Small intestine (tissue), 7 donors: Measurements from ENCODE around the gene ZNF726. TPM values are rescaled to one million over a fixed set of nuclear protein-coding genes. Genes with fewer than 3 reads are reported as not detected.
A peak's percentile ranks its signal among the peaks of the same experiment; 100 is the strongest.
"Not testable (repeated sequence)": the region's sequence is repeated elsewhere in the genome, so short reads cannot be mapped to it uniquely, and the experiment has no call there.

Experiments used
- DNase-seq, 2 donors: peaks; one replicate each; pipeline versions ENCODE4 v3.0.0 to v3.0.0-alpha.2; 2013
- FAIRE-seq: peaks from 2 replicates; lab custom pipeline; 2012; peaks lifted over from hg19 to GRCh38; lab: Jason Lieb, UNC
- H3K27ac ChIP-seq, 3 donors: one replicate each; pipeline ENCODE4 v1.5.1; 2013; ENCODE audit warnings: low read length in 2 of 3, mild to moderate bottlenecking in 2 of 3, control low read depth in 1 of 3, inconsistent platforms in 1 of 3, low read depth in 1 of 3, moderate library complexity in 1 of 3
- H3K27me3 ChIP-seq, 3 donors: one replicate each; pipeline ENCODE4 v1.6.1; 2013; ENCODE audit warnings: low read length in 3 of 3, inconsistent platforms in 1 of 3; ENCODE audit not compliant: control insufficient read depth in 3 of 3, insufficient read depth in 3 of 3
- H3K36me3 ChIP-seq, 3 donors: one replicate each; pipeline ENCODE4 v1.6.1; 2013; ENCODE audit warnings: low read length in 3 of 3, inconsistent platforms in 1 of 3, low read depth in 1 of 3, mild to moderate bottlenecking in 1 of 3, moderate library complexity in 1 of 3; ENCODE audit not compliant: control insufficient read depth in 3 of 3, insufficient read depth in 2 of 3
- H3K4me1 ChIP-seq, 3 donors: one replicate each; pipeline ENCODE4 v1.6.1; 2013; ENCODE audit warnings: low read length in 2 of 3, inconsistent platforms in 1 of 3, low read depth in 1 of 3, mild to moderate bottlenecking in 1 of 3, moderate library complexity in 1 of 3; ENCODE audit not compliant: control insufficient read depth in 3 of 3, insufficient read depth in 2 of 3
- H3K4me3 ChIP-seq, 3 donors: one replicate each; pipeline ENCODE4 v1.5.1; 2013; ENCODE audit warnings: low read length in 3 of 3, control low read depth in 1 of 3, inconsistent platforms in 1 of 3, low read depth in 1 of 3, mild to moderate bottlenecking in 1 of 3, moderate library complexity in 1 of 3
- H3K9me3 ChIP-seq, 2 donors: one replicate each; pipeline ENCODE4 v1.6.1; 2013; ENCODE audit warnings: low read depth in 1 of 2, low read length in 1 of 2; ENCODE audit not compliant: control insufficient read depth in 2 of 2, insufficient read depth in 1 of 2
- WGBS, 3 donors: extraction: QIAGEN DNeasy Blood & Tissue Kit; methylation state at CpG; one replicate each; pipeline ENCODE4 v1.1.7; 2013; 5-methylcytosine and 5-hydroxymethylcytosine counted together
- polyA plus RNA-seq, 4 donors: library from polyadenylated mRNA; stranded (reverse) in 3 of 4; unstranded in 1 of 4; fragments of 200-250 nt in 3 of 4; fragments of 120-200 nt in 1 of 4; gene quantifications; one replicate each; pipeline versions ENCODE4 v1.2.1 to v1.2.3, GENCODE V29; 2013
- donor health status: healthy with polysubstance abuse.
- donor health status: control.
- donor health status: control.
- donor health status: Bipolar disorder and iron deficiency.
- donor health status: healthy.

Gene ZNF726
- polyA plus RNA-seq, 4 donors = 0.42 to 5.6 (median 1.3) TPM; not detected in 1

- FAIRE-seq = no peak
- Histone ChIP-seq H3K27ac (no peak overlapping the region), H3K4me3 (no peak overlapping the region), H3K4me1 (no peaks in the 10 kb centered on the region), H3K27me3 (no peaks in the 10 kb centered on the region), H3K9me3 (peaks cover 1 to 9% of the 10 kb centered on the region in 2 donors), H3K36me3 (no peaks in the 10 kb centered on the region)
- DNase-seq = no peak
Measured at GRCh38 chr19:23909222-23909621, 5.5 kb upstream of the ZNF726 start.

GRCh38 chr19:23913931-23914330 is 755 bp upstream of the ZNF726 start:
- Histone ChIP-seq H3K9me3 (peaks cover 0 to 2% of the 10 kb centered on the region in 2 donors), H3K4me1 (no peaks in the 10 kb centered on the region), H3K27ac (no peak overlapping the region), H3K36me3 (no peaks in the 10 kb centered on the region), H3K27me3 (no peaks in the 10 kb centered on the region), H3K4me3 (peak overlapping the region in 1 of 3 donors; percentile 70)
- 94 to 96% (median 95%) methylated on average over 11 of the region's 11 CpGs for WGBS, 3 donors
- DNase-seq = no peak
- FAIRE-seq = no peak

GRCh38 chr19:23916991-23917390 is 2.3 kb downstream of the ZNF726 start:
- Histone ChIP-seq H3K4me3 (no peak overlapping the region), H3K9me3 (peaks cover 0 to 2% of the 10 kb centered on the region in 2 donors), H3K27ac (no peak overlapping the region), H3K4me1 (no peaks in the 10 kb centered on the region), H3K36me3 (peaks cover 0 to 3% (median 0%) of the 10 kb centered on the region in 3 donors), H3K27me3 (no peaks in the 10 kb centered on the region)
- FAIRE-seq (no peak), DNase-seq (peak in 1 of 2 donors; percentile 8)

DNA sequence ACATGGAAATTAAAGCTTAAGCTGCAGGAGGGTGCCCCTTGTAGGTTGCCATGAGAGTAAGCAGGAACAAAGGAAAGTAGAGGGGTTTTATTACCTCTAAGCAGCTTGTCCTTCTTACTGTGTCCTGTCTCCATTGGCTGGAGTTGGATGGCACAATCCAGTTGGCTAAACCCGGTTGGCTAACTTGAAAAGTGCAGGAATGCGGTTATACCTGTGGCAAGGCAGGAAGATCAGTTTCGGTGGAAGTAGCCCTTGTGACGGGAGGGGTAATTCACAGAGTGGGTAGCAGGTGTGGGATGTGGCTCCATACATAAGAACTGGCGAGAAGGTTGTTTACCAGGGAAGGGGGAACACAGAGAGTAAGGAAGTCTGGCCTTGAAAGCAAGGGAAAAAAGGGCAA is 3.2 kb downstream of the ZNF726 start:
- peak in 1 of 2 donors; percentile 45 for DNase-seq
- no peak overlapping the region for H3K27ac ChIP-seq
- H3K36me3 ChIP-seq = peaks cover 0 to 5% (median 0%) of the 10 kb centered on the region in 3 donors
- H3K9me3 ChIP-seq = peaks cover 0 to 2% of the 10 kb centered on the region in 2 donors
- no peak overlapping the region for H3K4me3 ChIP-seq
- no peaks in the 10 kb centered on the region for H3K27me3 ChIP-seq
- FAIRE-seq = no peak
- 79 to 89% (median 87%) methylated on average over 5 of the region's 5 CpGs for WGBS, 3 donors
- no peaks in the 10 kb centered on the region for H3K4me1 ChIP-seq

DNA sequence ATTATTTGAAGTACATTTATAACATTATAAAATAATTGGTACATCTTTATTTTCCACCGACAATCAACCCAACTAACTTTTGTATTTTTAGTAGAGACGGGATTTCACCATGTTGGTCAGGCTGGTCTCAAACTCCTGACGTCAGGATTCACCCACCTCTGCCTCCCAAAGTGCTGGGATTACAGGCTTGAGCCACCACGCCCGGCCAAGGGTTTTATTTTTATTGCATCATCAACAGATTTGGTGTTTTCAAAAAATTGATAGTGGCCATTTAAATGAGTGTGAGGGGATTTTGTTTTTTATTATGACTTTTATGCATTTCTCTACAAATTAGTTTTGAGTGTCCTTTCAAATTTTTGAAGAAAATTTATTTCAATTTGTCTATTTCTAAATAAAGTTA is 10.6 kb downstream of the ZNF726 start:
- no peaks in the 10 kb centered on the region for H3K27me3 ChIP-seq
- FAIRE-seq = no peak
- no peak overlapping the region for H3K4me3 ChIP-seq
- H3K9me3 ChIP-seq = peaks cover 3 to 16% of the 10 kb centered on the region in 2 donors
- DNase-seq = no peak
- no peak overlapping the region for H3K27ac ChIP-seq
- peaks cover 0 to 7% (median 0%) of the 10 kb centered on the region in 3 donors for H3K36me3 ChIP-seq
- H3K4me1 ChIP-seq = no peaks in the 10 kb centered on the region
- WGBS, 3 donors = 90 to 98% (median 90%) methylated on average over 5 of the region's 5 CpGs

DNA sequence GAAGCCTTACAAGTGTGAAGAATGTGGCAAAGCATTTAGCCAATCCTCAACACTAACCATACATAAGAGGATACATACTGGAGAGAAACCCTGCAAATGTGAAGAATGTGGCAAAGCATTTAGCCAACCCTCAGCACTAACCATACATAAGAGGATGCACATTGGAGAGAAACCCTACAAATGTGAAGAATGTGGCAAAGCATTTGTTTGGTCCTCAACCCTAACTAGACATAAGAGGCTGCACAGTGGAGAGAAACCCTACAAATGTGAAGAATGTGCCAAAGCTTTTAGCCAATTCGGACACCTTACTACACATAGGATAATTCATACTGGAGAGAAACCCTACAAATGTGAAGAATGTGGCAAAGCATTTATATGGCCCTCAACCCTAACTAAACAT is 18.2 kb downstream of the ZNF726 start:
- H3K27me3 ChIP-seq = no peaks in the 10 kb centered on the region
- no peaks in the 10 kb centered on the region for H3K4me1 ChIP-seq
- H3K9me3 ChIP-seq = peaks cover 1 to 21% of the 10 kb centered on the region in 2 donors
- no peaks in the 10 kb centered on the region for H3K36me3 ChIP-seq
- 88 to 98% (median 89%) methylated on average over 1 of the region's 1 CpG for WGBS, 3 donors
- no peak overlapping the region for H3K4me3 ChIP-seq
- FAIRE-seq (no peak), DNase-seq (no peak)
- no peak overlapping the region for H3K27ac ChIP-seq

DNA sequence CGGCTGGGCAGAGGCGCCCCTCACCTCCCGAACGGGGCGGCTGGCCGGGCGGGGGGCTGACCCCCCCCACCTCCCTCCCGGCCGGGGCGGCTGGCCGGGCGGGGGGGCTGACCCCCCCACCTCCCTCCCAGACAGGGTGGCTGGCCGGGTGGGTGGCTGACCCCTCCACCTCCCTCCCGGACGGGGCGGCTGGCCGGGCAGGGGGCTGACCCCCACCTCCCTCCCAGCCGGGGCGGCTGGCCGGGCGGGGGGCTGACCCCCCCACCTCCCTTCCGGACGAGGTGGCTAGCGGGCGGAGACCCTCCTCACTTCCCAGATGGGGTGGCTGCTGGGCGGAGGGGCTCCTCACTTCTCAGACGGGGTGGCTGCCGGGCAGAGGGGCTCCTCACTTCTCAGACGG is 22.3 kb downstream of the ZNF726 start:
- not testable (repeated sequence) for H3K4me3 ChIP-seq, FAIRE-seq, H3K36me3 ChIP-seq, H3K27me3 ChIP-seq, DNase-seq, H3K27ac ChIP-seq, H3K4me1 ChIP-seq
- peaks cover 0 to 12% of the 10 kb centered on the region in 2 donors for H3K9me3 ChIP-seq
- WGBS, 3 donors = 92 to 96% (median 95%) methylated on average over 12 to 29 of the region's 29 CpGs

- no peaks in the 10 kb centered on the region for H3K4me1 ChIP-seq
- no peak for FAIRE-seq
- peaks cover 0 to 2% of the 10 kb centered on the region in 2 donors for H3K9me3 ChIP-seq
- no peak overlapping the region for H3K4me3 ChIP-seq
- H3K27ac ChIP-seq = no peak overlapping the region
- no peak for DNase-seq
- H3K36me3 ChIP-seq = no peaks in the 10 kb centered on the region
- 51 to 72% (median 70%) methylated on average over 1 of the region's 1 CpG for WGBS, 3 donors
- H3K27me3 ChIP-seq = no peaks in the 10 kb centered on the region
Measured at GRCh38 chr19:23943411-23943810, 28.7 kb downstream of the ZNF726 start.

- Histone ChIP-seq H3K36me3 (no peaks in the 10 kb centered on the region), H3K27ac (no peak overlapping the region), H3K4me3 (no peak overlapping the region), H3K9me3 (peaks cover 0 to 2% of the 10 kb centered on the region in 2 donors), H3K27me3 (no peaks in the 10 kb centered on the region), H3K4me1 (no peaks in the 10 kb centered on the region)
- no peak for DNase-seq
- FAIRE-seq = no peak
Measured at GRCh38 chr19:23946569-23946968, 31.9 kb downstream of the ZNF726 start.
